ENCODE measurements around the gene PPM1H.

The PPM1H gene

GRCh38 chr12:62799126-62799736 is 135.7 kb downstream of the PPM1H start:
- DNase-seq (ENCODE audit: low spot score) = peak; percentile 74

- no peak for DNase-seq (ENCODE audit: low spot score)
Measured at GRCh38 chr12:62794218-62794583, 140.7 kb downstream of the PPM1H start.

GRCh38 chr12:62793256-62794217 is 141.4 kb downstream of the PPM1H start:
- DNase-seq (ENCODE audit: low spot score) = peak; percentile 64

GRCh38 chr12:62792236-62792870 is 142.6 kb downstream of the PPM1H start:
- no peak for DNase-seq (ENCODE audit: low spot score)

- no peak for DNase-seq (ENCODE audit: low spot score)
Measured at GRCh38 chr12:62789851-62790250, 145.1 kb downstream of the PPM1H start.

- DNase-seq (ENCODE audit: low spot score) = no peak
Measured at GRCh38 chr12:62787611-62788010, 147.3 kb downstream of the PPM1H start.

GRCh38 chr12:62787023-62787422 is 147.9 kb downstream of the PPM1H start:
- DNase-seq (ENCODE audit: low spot score) = no peak

GRCh38 chr12:62785941-62786559 is 148.9 kb downstream of the PPM1H start:
- no peak for DNase-seq (ENCODE audit: low spot score)

GRCh38 chr12:62784576-62784975 is 150.4 kb downstream of the PPM1H start:
- DNase-seq (ENCODE audit: low spot score) = no peak

GRCh38 chr12:62783881-62784280 is 151.1 kb downstream of the PPM1H start:
- no peak for DNase-seq (ENCODE audit: low spot score)

- no peak for DNase-seq (ENCODE audit: low spot score)
Measured at GRCh38 chr12:62781136-62781880, 153.6 kb downstream of the PPM1H start.

GRCh38 chr12:62779488-62779887 is 155.5 kb downstream of the PPM1H start:
- no peak for DNase-seq (ENCODE audit: low spot score)

- DNase-seq (ENCODE audit: low spot score) = no peak
Measured at GRCh38 chr12:62778187-62778586, 156.8 kb downstream of the PPM1H start.

GRCh38 chr12:62776997-62777396 is 158.0 kb downstream of the PPM1H start:
- DNase-seq (ENCODE audit: low spot score) = no peak

GRCh38 chr12:62776575-62776974 is 158.4 kb downstream of the PPM1H start:
- DNase-seq (ENCODE audit: low spot score) = no peak

- no peak for DNase-seq (ENCODE audit: low spot score)
Measured at GRCh38 chr12:62774794-62775193, 160.2 kb downstream of the PPM1H start.

GRCh38 chr12:62772416-62772955 is 162.5 kb downstream of the PPM1H start:
- DNase-seq (ENCODE audit: low spot score) = no peak

- no peak for DNase-seq (ENCODE audit: low spot score)
Measured at GRCh38 chr12:62771828-62772227, 163.1 kb downstream of the PPM1H start.

GRCh38 chr12:62770381-62770780 is 164.6 kb downstream of the PPM1H start:
- DNase-seq (ENCODE audit: low spot score) = no peak

GRCh38 chr12:62769076-62769619 is 165.8 kb downstream of the PPM1H start:
- DNase-seq (ENCODE audit: low spot score) = no peak

GRCh38 chr12:62767946-62768345 is 167.0 kb downstream of the PPM1H start:
- DNase-seq (ENCODE audit: low spot score) = no peak
